ENCODE results near the gene ROBO1. TPM values are rescaled to one million over a fixed set of nuclear protein-coding genes. Genes with fewer than 3 reads are reported as not detected.

Gene ROBO1
- total and polyA plus RNA-seq, 2 donors (not counting 1 experiment from before 2014, with no cell fraction given) = 0.27 to 3.2 TPM

DNA sequence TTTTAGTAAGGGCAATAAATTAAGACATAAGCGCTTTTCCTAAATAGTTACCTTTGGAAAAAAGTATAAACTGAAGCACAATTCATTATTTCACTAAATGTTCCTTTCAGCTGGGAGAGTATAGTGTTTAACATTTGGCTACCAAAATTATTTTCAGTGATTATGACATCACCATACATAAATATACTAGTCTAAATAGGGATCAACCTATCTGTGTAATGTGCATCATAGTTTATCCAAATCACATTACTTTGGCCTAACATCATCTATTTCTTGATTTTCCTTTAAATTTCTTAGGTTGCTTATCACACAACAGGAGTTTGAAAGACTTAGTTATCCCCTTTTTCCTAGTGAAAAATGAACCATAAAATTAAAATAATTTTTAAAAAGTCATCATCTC is 738.9 kb downstream of the ROBO1 start:
- no peak overlapping the region for H3K4me3 ChIP-seq (ENCODE audit: control extremely low read depth in 1 of 5, extremely low read depth in 1 of 5, insufficient read depth in 1 of 5, low read depth in 2 of 5, low read length in 4 of 5)
- CTCF ChIA-PET = no interaction called here
- no peaks in the 10 kb centered on the region for H4K20me1 ChIP-seq (ENCODE audit: control insufficient read depth, insufficient read depth, low read length, poor library complexity, severe bottlenecking)
- H2AFZ ChIP-seq (ENCODE audit: insufficient read depth, low read depth, low read length, poor library complexity, severe bottlenecking) = no peak overlapping the region
- H3K4me2 ChIP-seq (replicated peaks; ENCODE audit: low read depth, low read length, poor library complexity, severe bottlenecking) = no peak overlapping the region
- H3K9me3 Mint-ChIP-seq (ENCODE audit: insufficient read depth) = no peaks in the 10 kb centered on the region
- H3K27ac ChIP-seq (ENCODE audit: low read length in 2 of 2) = no peak overlapping the region
- no peak overlapping the region for H3K27ac Mint-ChIP-seq
- no peaks in the 10 kb centered on the region for H3K9me3 ChIP-seq (ENCODE audit: control extremely low read depth in 1 of 3, control insufficient read depth in 2 of 3, insufficient read depth in 1 of 3, low read length in 2 of 3)
- DNase-seq (no peak), ATAC-seq (ENCODE audit: low read depth) (no peak)
- H3K4me1 ChIP-seq (ENCODE audit: control insufficient read depth in 2 of 2, insufficient read depth in 2 of 2, low read length in 2 of 2) = no peaks in the 10 kb centered on the region
- no peaks in the 10 kb centered on the region for H3K36me3 ChIP-seq (replicated peaks in 1 of 2; ENCODE audit: control extremely low read depth in 1 of 2, control insufficient read depth in 1 of 2, extremely low read depth in 1 of 2, insufficient read depth in 2 of 2, low read length in 1 of 2)
- H3K27me3 ChIP-seq (replicated peaks in 1 of 4; ENCODE audit: control extremely low read depth in 1 of 4, control insufficient read depth in 3 of 4, insufficient read depth in 4 of 4, low read length in 3 of 4) = no peaks in the 10 kb centered on the region
- TF ChIP-seq, protein P1, sequence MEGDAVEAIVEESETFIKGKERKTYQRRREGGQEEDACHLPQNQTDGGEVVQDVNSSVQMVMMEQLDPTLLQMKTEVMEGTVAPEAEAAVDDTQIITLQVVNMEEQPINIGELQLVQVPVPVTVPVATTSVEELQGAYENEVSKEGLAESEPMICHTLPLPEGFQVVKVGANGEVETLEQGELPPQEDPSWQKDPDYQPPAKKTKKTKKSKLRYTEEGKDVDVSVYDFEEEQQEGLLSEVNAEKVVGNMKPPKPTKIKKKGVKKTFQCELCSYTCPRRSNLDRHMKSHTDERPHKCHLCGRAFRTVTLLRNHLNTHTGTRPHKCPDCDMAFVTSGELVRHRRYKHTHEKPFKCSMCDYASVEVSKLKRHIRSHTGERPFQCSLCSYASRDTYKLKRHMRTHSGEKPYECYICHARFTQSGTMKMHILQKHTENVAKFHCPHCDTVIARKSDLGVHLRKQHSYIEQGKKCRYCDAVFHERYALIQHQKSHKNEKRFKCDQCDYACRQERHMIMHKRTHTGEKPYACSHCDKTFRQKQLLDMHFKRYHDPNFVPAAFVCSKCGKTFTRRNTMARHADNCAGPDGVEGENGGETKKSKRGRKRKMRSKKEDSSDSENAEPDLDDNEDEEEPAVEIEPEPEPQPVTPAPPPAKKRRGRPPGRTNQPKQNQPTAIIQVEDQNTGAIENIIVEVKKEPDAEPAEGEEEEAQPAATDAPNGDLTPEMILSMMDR (IDR thresholded peaks at IDR 0.05) = no peak
- TF ChIP-seq EZH2 (IDR thresholded peaks at IDR 0.05; ENCODE audit: borderline replicate concordance, insufficient read depth, low read depth, low read length, poor library complexity, severe bottlenecking) = no peak
- no peaks in the 10 kb centered on the region for H3K4me1 Mint-ChIP-seq
- H3K79me2 ChIP-seq (ENCODE audit: control insufficient read depth, insufficient read depth, low read length) = no peaks in the 10 kb centered on the region
- no peak overlapping the region for H3K4me3 Mint-ChIP-seq
- WGBS (ENCODE audit: insufficient coverage) = no CpG with 5 or more reads among the region's 1 CpG
- no peaks in the 10 kb centered on the region for H3K27me3 Mint-ChIP-seq
- no peak overlapping the region for H3K9ac ChIP-seq (ENCODE audit: low read length)
- POLR2A ChIA-PET = no interaction called here
- intact Hi-C loops (cut with micrococcal nuclease) = no loop called here

DNA sequence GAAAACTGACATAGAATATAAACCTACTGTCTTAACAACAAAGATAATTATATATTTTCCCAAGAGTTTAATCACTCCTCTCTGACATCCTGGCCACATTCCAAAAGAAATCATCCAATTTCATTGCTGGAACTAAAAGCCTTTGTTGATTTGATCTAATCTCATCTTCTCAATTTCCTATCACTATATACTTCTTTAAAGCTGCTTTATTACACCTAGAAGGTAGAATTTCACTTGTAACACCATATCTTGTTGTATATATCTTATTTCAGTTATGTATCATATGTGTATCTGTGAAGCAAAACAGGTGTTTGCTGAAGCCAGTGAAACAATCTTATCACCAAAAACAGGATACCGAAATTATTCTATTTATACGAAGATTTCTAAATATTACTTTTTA is 740.2 kb downstream of the ROBO1 start:
- ATAC-seq (ENCODE audit: low read depth) = no peak
- TF ChIP-seq, protein P1 (IDR thresholded peaks at IDR 0.05) = no peak
- TF ChIP-seq EZH2 (IDR thresholded peaks at IDR 0.05; ENCODE audit: borderline replicate concordance, insufficient read depth, low read depth, low read length, poor library complexity, severe bottlenecking) = no peak
- no peak overlapping the region for H2AFZ ChIP-seq (ENCODE audit: insufficient read depth, low read depth, low read length, poor library complexity, severe bottlenecking)
- H3K4me3 ChIP-seq (ENCODE audit: control extremely low read depth in 1 of 5, extremely low read depth in 1 of 5, insufficient read depth in 1 of 5, low read depth in 2 of 5, low read length in 4 of 5) = no peak overlapping the region
- no peaks in the 10 kb centered on the region for H3K79me2 ChIP-seq (ENCODE audit: control insufficient read depth, insufficient read depth, low read length)
- H3K36me3 ChIP-seq (replicated peaks in 1 of 2; ENCODE audit: control extremely low read depth in 1 of 2, control insufficient read depth in 1 of 2, extremely low read depth in 1 of 2, insufficient read depth in 2 of 2, low read length in 1 of 2) = no peaks in the 10 kb centered on the region
- no peak overlapping the region for H3K9ac ChIP-seq (ENCODE audit: low read length)
- POLR2A ChIA-PET = no interaction called here
- no peaks in the 10 kb centered on the region for H3K4me1 ChIP-seq (ENCODE audit: control insufficient read depth in 2 of 2, insufficient read depth in 2 of 2, low read length in 2 of 2)
- no peaks in the 10 kb centered on the region for H4K20me1 ChIP-seq (ENCODE audit: control insufficient read depth, insufficient read depth, low read length, poor library complexity, severe bottlenecking)
- H3K27me3 ChIP-seq (replicated peaks in 1 of 4; ENCODE audit: control extremely low read depth in 1 of 4, control insufficient read depth in 3 of 4, insufficient read depth in 4 of 4, low read length in 3 of 4) = no peaks in the 10 kb centered on the region
- no peaks in the 10 kb centered on the region for H3K9me3 Mint-ChIP-seq (ENCODE audit: insufficient read depth)
- CTCF ChIA-PET = no interaction called here
- H3K4me3 Mint-ChIP-seq = no peak overlapping the region
- no peak overlapping the region for H3K27ac Mint-ChIP-seq
- intact Hi-C loops (cut with micrococcal nuclease) = no loop called here
- H3K9me3 ChIP-seq (ENCODE audit: control extremely low read depth in 1 of 3, control insufficient read depth in 2 of 3, insufficient read depth in 1 of 3, low read length in 2 of 3) = no peaks in the 10 kb centered on the region
- H3K4me1 Mint-ChIP-seq = no peaks in the 10 kb centered on the region
- DNase-seq = no peak
- no peak overlapping the region for H3K4me2 ChIP-seq (replicated peaks; ENCODE audit: low read depth, low read length, poor library complexity, severe bottlenecking)
- H3K27ac ChIP-seq (ENCODE audit: low read length in 2 of 2) = no peak overlapping the region
- no CpG with 5 or more reads among the region's 2 CpGs for WGBS (ENCODE audit: insufficient coverage)
- no peaks in the 10 kb centered on the region for H3K27me3 Mint-ChIP-seq

Measured in B cell (primary cell).